GM18520 (cell line): ENCODE results near the gene TUFM.
"Not testable (repeated sequence)": the region's sequence is repeated elsewhere in the genome, so short reads cannot be mapped to it uniquely, and the experiment has no call there.

Experiments used
- ATAC-seq: cut with Tn5 transposase; IDR thresholded peaks from one replicate; pipeline ENCODE4 v1.9.1; 2021; ENCODE audit not compliant: unreplicated experiment

TUFM gene

GRCh38 chr16:28846080-28846932, at the start of gene TUFM:
Gene TUFM, minus strand, starts transcription at chr16:28846348. Its CDS starts 79 bp downstream, at chr16:28846269.
- peak; percentile 87 for ATAC-seq

GRCh38 chr16:28895609-28896008, 49.5 kb upstream of the TUFM start:
- no peak for ATAC-seq

GRCh38 chr16:28893291-28893690, 47.1 kb upstream of the TUFM start:
- ATAC-seq: no peak

GRCh38 chr16:28891964-28892890, 46.1 kb upstream of the TUFM start:
- no peak for ATAC-seq

- not testable (repeated sequence) for ATAC-seq
Observed at GRCh38 chr16:28890355-28890754, 44.2 kb upstream of the TUFM start.

- no peak for ATAC-seq
Observed at GRCh38 chr16:28886945-28887344, 40.8 kb upstream of the TUFM start.

GRCh38 chr16:28884045-28884444, 37.9 kb upstream of the TUFM start:
- ATAC-seq: no peak

GRCh38 chr16:28883221-28883996, 37.3 kb upstream of the TUFM start:
- no peak for ATAC-seq

GRCh38 chr16:28882551-28883160, 36.5 kb upstream of the TUFM start:
- ATAC-seq: no peak

GRCh38 chr16:28881565-28881964, 35.4 kb upstream of the TUFM start:
- ATAC-seq: not testable (repeated sequence)

- no peak for ATAC-seq
Observed at GRCh38 chr16:28880955-28881354, 34.8 kb upstream of the TUFM start.

- ATAC-seq: no peak
Observed at GRCh38 chr16:28880589-28880915, 34.4 kb upstream of the TUFM start.

- ATAC-seq: peak; percentile 82
Observed at GRCh38 chr16:28879841-28880588, 33.9 kb upstream of the TUFM start.

- ATAC-seq: peak; percentile 15
Observed at GRCh38 chr16:28879261-28879840, 33.2 kb upstream of the TUFM start.

GRCh38 chr16:28878083-28878926, 32.2 kb upstream of the TUFM start, which contains the start of gene ATP2A1:
Gene ATP2A1, plus strand, starts transcription at chr16:28878488. Its CDS starts 184 bp downstream, at chr16:28878672.
- ATAC-seq: no peak

GRCh38 chr16:28877655-28878000, 31.5 kb upstream of the TUFM start:
- no peak for ATAC-seq

- ATAC-seq: no peak
Observed at GRCh38 chr16:28876973-28877654, 31.0 kb upstream of the TUFM start.

GRCh38 chr16:28876019-28876659, 30.0 kb upstream of the TUFM start:
- no peak for ATAC-seq
